Measurements from ENCODE around the gene DDX17. TPM values are rescaled to one million over a fixed set of nuclear protein-coding genes. Genes with fewer than 3 reads are reported as not detected.

The DDX17 gene
- total RNA-seq, 2 experiments from 2014 or later, result 508 to 626 TPM

GRCh38 chr22:38494498-38494897 is 11.6 kb downstream of the DDX17 start:
- Histone ChIP-seq H3K27ac (ENCODE audit: low read depth, low read length, poor library complexity, severe bottlenecking) (no peak overlapping the region), H3K36me3 (ENCODE audit: insufficient read depth, low read length) (peaks cover 100% of the 10 kb centered on the region), H3K79me2 (ENCODE audit: insufficient read depth, low read depth, low read length) (peaks cover 30% of the 10 kb centered on the region; the same call in 1 of the 2 replicates), H3K9me3 (ENCODE audit: low read length) (no peaks in the 10 kb centered on the region), H3K4me2 (ENCODE audit: low read length) (no peak overlapping the region), H3K4me1 (ENCODE audit: insufficient read depth, low read length, poor library complexity, severe bottlenecking) (no peaks in the 10 kb centered on the region), H4K20me1 (ENCODE audit: insufficient read depth, low read length) (peaks cover 15% of the 10 kb centered on the region), H2AFZ (ENCODE audit: low read length) (no peak overlapping the region), H3K9me2 (ENCODE audit: insufficient read depth, low read length) (no peaks in the 10 kb centered on the region), H3K4me3 (ENCODE audit: low read depth, low read length, poor library complexity, severe bottlenecking) (no peak overlapping the region)
- no TSS peak for BruUV-seq (replicated peaks)
- ChIA-PET POLR2A (no interaction called here), CTCF (ENCODE audit: unreplicated experiment) (no interaction called here)
- DNase-seq (ENCODE audit: low spot score), result no peak
- intact Hi-C loops (cut with micrococcal nuclease; ENCODE audit: unreplicated experiment), result no loop called here
- TF ChIP-seq EZH2phosphoT487 (IDR thresholded peaks at IDR 0.05; ENCODE audit: borderline replicate concordance, low read depth, low read length) (no peak), CTCF (conservative IDR thresholded peaks at IDR 0.05; ENCODE audit: low read length) (no peak)

- Histone ChIP-seq H2AFZ (ENCODE audit: low read length) (no peak overlapping the region), H3K27ac (ENCODE audit: low read depth, low read length, poor library complexity, severe bottlenecking) (no peak overlapping the region), H3K4me3 (ENCODE audit: low read depth, low read length, poor library complexity, severe bottlenecking) (no peak overlapping the region), H3K9me3 (ENCODE audit: low read length) (no peaks in the 10 kb centered on the region), H3K79me2 (ENCODE audit: insufficient read depth, low read depth, low read length) (peaks cover 9% of the 10 kb centered on the region; the same call in 1 of the 2 replicates), H3K4me1 (ENCODE audit: insufficient read depth, low read length, poor library complexity, severe bottlenecking) (no peaks in the 10 kb centered on the region), H4K20me1 (ENCODE audit: insufficient read depth, low read length) (peaks cover 9% of the 10 kb centered on the region; the same call in 1 of the 2 replicates), H3K36me3 (ENCODE audit: insufficient read depth, low read length) (peaks cover 99% of the 10 kb centered on the region), H3K4me2 (ENCODE audit: low read length) (no peak overlapping the region), H3K9me2 (ENCODE audit: insufficient read depth, low read length) (no peaks in the 10 kb centered on the region)
- ChIA-PET POLR2A (interaction anchor here (0.5 to 0.9 kb wide), 2 partner anchors 12 to 136 kb away, joined by 3 read pairs; no protein-coding TSS in a partner anchor), CTCF (ENCODE audit: unreplicated experiment) (no interaction called here)
- BruUV-seq (replicated peaks), result no TSS peak
- DNase-seq (ENCODE audit: low spot score), result no peak
- TF ChIP-seq EZH2phosphoT487 (IDR thresholded peaks at IDR 0.05; ENCODE audit: borderline replicate concordance, low read depth, low read length) (no peak), CTCF (conservative IDR thresholded peaks at IDR 0.05; ENCODE audit: low read length) (no peak)
- intact Hi-C loops (cut with micrococcal nuclease; ENCODE audit: unreplicated experiment), result no loop called here
Observed at GRCh38 chr22:38491707-38492348, 14.3 kb downstream of the DDX17 start.

GRCh38 chr22:38490915-38491314 is 15.2 kb downstream of the DDX17 start:
- no peak for DNase-seq (ENCODE audit: low spot score)
- Histone ChIP-seq H3K27ac (ENCODE audit: low read depth, low read length, poor library complexity, severe bottlenecking) (no peak overlapping the region), H3K4me3 (ENCODE audit: low read depth, low read length, poor library complexity, severe bottlenecking) (no peak overlapping the region), H3K36me3 (ENCODE audit: insufficient read depth, low read length) (peaks cover 99% of the 10 kb centered on the region), H3K79me2 (ENCODE audit: insufficient read depth, low read depth, low read length) (peaks cover 5% of the 10 kb centered on the region; the same call in 1 of the 2 replicates), H3K4me1 (ENCODE audit: insufficient read depth, low read length, poor library complexity, severe bottlenecking) (no peaks in the 10 kb centered on the region), H4K20me1 (ENCODE audit: insufficient read depth, low read length) (peaks cover 9% of the 10 kb centered on the region; the same call in 1 of the 2 replicates), H3K9me3 (ENCODE audit: low read length) (no peaks in the 10 kb centered on the region), H2AFZ (ENCODE audit: low read length) (no peak overlapping the region), H3K9me2 (ENCODE audit: insufficient read depth, low read length) (no peaks in the 10 kb centered on the region), H3K4me2 (ENCODE audit: low read length) (no peak overlapping the region)
- BruUV-seq (replicated peaks), result no TSS peak
- intact Hi-C loops (cut with micrococcal nuclease; ENCODE audit: unreplicated experiment), result no loop called here
- CTCF ChIA-PET (ENCODE audit: unreplicated experiment), result no interaction called here
- TF ChIP-seq EZH2phosphoT487 (IDR thresholded peaks at IDR 0.05; ENCODE audit: borderline replicate concordance, low read depth, low read length) (no peak), CTCF (conservative IDR thresholded peaks at IDR 0.05; ENCODE audit: low read length) (no peak)
- POLR2A ChIA-PET, result no interaction called here
